GM13976 (cell line): ENCODE measurements around the gene CCNY.

Experiments used
- DNase-seq: peaks from one replicate; pipeline ENCODE4 v3.0.0; 2012; ENCODE audit warnings: low spot score
- CTCF ChIP-seq: IDR thresholded peaks from 2 replicates; pipeline ENCODE4 v1.5.1; 2012; ENCODE audit warnings: borderline replicate concordance, mild to moderate bottlenecking; ENCODE audit not compliant: insufficient read depth; ENCODE audit errors: extremely low read depth, missing control alignments, control extremely low read depth
- in situ Hi-C: fragments of 300-500 bp; cut with MboI; formaldehyde crosslinking; loops from one replicate; pipeline ENCODE4 v1.12.0; 2022; ENCODE audit warnings: low sequenced_read_pairs, mixed read lengths, inconsistent platforms; ENCODE audit not compliant: unreplicated experiment

CCNY gene

GRCh38 chr10:35378541-35379210 lies 42.4 kb downstream of the CCNY start:
- in situ Hi-C loops = no loop called here
- DNase-seq = no peak
- no peak for TF ChIP-seq CTCF

GRCh38 chr10:35379226-35380137 lies 43.2 kb downstream of the CCNY start:
- in situ Hi-C loops = no loop called here
- peak; percentile 62 for DNase-seq
- peak; percentile 9 for TF ChIP-seq CTCF

- in situ Hi-C loops = no loop called here
- DNase-seq = no peak
- TF ChIP-seq CTCF = no peak
These were observed 45.8 kb downstream of the CCNY start for GRCh38 chr10:35382096-35382495.

- TF ChIP-seq CTCF = no peak
- no peak for DNase-seq
- in situ Hi-C loops = no loop called here
These were observed 48.1 kb downstream of the CCNY start for GRCh38 chr10:35384265-35384868.

GRCh38 chr10:35386594-35387174 lies 50.4 kb downstream of the CCNY start:
- TF ChIP-seq CTCF = no peak
- DNase-seq = no peak
- in situ Hi-C loops = no loop called here

- DNase-seq = no peak
- in situ Hi-C loops = no loop called here
These were observed 51.5 kb downstream of the CCNY start for GRCh38 chr10:35387768-35388167.

More at GRCh38 chr10:35387768-35388167, 51.5 kb downstream of the CCNY start:
- TF ChIP-seq CTCF = no peak
